Tibial nerve (tissue), 3 donors: Measurements from ENCODE around the gene DPEP3.

Experiments used
- CTCF ChIP-seq, 5 experiments: fragments of 200-600 bp in 3 of 5; fragments of 450-650 bp in 2 of 5; sonication (generic) in 3 of 5; IDR thresholded peaks; one replicate each; pipeline ENCODE4 v1.5.1; 2016 to 2019; ENCODE audit warnings: antibody characterized with exemption in 5 of 5, mild to moderate bottlenecking in 3 of 5, moderate library complexity in 2 of 5
- POLR2A ChIP-seq, 2 donors: fragments of 450-650 bp; IDR thresholded peaks; one replicate each; pipeline ENCODE4 v1.6.1; 2017; ENCODE audit warnings: antibody characterized with exemption in 2 of 2, mild to moderate bottlenecking in 2 of 2, moderate library complexity in 2 of 2

GRCh38 chr16:67967183-67967957, 12.9 kb downstream of the DPEP3 start:
- no peak for TF ChIP-seq CTCF (IDR thresholded peaks at IDR 0.05)
- no peak for TF ChIP-seq POLR2A (IDR thresholded peaks at IDR 0.05)
